CD4-positive, alpha-beta T cell treated with Interferon alpha-2 for 1 hour (primary cell): ENCODE measurements around the gene XXYLT1.
"Not testable (repeated sequence)": the region's sequence is repeated elsewhere in the genome, so short reads cannot be mapped to it uniquely, and the experiment has no call there.

Experiments
- DNase-seq, 2 donors: peaks; one replicate each; pipeline ENCODE4 v3.0.0-alpha.2; 2020 to 2022

XXYLT1 gene

DNA sequence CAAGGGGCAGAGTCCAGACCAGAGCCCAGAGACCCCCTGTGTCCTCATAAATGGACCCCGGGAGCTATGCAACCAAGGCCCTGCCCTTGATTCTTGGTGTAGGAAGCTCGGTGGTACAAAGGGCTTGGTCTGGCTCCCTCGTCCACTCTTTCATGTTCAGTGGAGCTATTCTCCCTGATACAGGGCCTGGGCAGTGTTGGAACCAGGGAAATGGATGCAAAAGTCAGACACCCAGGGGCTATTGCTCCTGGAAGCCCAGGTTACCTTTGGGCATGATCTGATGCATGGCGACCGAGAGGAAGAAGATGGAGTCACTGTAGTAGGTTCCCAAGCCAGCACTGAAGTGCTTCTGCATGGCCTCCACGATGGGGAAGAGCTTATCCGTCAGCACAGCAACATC lies 44.5 kb downstream of the XXYLT1 start:
- no peak for DNase-seq

- no peak for DNase-seq
These were observed 45.9 kb downstream of the XXYLT1 start for GRCh38 chr3:195224980-195225580.

DNA sequence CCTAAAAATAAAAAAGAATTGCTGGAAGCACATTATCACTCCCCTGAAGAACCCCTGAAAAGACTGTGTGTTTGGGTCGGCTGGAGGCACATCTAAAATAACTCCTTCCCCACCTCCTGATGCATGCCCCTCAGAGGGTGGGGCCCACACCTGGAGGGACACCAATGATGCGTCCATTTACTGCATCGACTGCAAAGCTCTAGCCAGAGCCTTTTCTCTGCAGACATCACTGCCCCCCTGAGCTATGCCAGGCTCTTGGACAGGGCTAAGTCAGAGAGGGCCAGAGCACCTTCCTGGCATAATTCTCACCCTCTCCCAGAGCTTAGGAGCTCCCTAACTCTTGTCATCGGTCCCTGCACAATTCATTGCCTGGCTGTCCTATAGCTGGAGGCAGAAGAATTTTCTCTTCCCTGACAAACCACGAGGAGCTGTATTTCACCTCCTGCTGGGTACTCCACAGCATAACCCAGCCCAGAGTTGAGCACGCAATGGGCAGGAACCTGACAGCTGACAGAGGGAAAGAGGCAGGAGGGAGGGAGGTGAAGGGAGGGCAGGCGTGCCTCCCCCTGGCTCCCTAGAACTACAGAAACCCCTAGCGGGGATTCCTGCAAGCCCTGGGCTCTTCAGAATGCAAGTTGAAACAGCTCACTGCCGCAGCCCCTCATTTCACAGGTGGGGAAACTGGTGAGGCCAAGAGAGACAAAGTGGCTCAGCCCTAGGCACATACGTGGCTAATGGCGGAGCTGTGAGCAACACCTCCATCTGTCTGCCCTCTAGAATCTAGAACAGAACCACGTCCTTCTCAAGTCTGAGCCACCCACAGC lies 46.6 kb downstream of the XXYLT1 start:
- DNase-seq = no peak

DNA sequence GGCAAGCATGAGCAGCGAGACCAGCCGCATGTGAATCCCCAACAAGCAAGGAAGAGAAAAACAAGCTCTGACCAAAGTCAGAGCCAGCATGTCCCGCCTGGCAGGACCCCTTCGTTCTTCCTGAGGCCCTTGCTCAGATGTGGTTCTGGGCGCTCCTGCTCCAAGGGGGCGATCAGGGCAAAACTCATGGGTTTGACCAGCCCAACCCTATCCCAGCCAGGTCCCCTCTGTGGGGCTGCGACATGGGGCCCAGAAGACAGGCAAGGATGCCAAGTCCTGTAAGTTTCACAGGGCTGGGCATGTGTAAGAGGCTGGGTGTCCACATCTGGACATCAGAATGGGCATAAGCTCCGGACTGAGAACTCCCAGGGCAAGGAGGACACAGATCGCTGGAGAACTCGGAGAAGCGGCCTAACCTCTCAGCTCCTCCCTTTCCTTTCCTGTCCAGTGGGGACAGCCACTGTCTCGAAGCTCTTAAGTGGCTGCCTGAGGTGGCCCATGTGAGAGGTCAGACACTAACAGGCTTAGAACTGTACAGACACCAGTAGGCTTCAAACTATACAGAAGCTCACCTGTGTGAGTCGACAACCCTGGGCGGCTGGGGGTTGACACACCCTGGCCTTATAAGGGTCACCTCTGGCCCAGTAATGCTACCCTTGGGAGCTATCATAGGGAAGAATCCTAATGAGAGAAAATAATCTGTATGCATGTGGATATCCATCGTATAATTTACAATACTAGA lies 48.9 kb downstream of the XXYLT1 start:
- DNase-seq = no peak

GRCh38 chr3:195221015-195221853 lies 49.7 kb downstream of the XXYLT1 start:
- DNase-seq = no peak

- no peak for DNase-seq
These were observed 51.4 kb downstream of the XXYLT1 start for GRCh38 chr3:195219351-195220230.

DNA sequence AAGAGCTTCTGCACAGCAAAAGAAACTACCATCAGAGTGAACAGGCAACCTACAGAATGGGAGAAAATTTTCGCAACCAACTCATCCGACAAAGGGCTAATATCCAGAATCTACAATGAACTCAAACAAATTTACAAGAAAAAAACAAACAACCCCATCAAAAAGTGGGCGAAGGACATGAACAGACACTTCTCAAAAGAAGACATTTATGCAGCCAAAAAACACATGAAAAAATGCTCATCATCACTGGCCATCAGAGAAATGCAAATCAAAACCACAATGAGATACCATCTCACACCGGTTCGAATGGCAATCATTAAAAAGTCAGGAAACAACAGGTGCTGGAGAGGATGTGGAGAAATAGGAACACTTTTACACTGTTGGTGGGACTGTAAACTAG lies 52.6 kb downstream of the XXYLT1 start:
- not testable (repeated sequence) for DNase-seq

DNA sequence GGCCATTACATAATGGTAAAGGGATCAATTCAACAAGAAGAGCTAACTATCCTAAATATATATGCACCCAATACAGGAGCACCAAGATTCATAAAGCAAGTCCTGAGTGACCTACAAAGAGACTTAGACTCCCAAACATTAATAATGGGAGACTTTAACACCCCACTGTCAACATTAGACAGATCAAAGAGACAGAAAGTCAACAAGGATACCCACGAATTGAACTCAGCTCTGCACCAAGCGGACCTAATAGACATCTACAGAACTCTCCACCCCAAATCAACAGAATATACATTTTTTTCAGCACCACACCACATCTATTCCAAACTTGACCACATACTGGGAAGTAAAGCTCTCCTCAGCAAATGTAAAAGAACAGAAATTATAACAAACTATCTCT lies 55.4 kb downstream of the XXYLT1 start:
- DNase-seq = not testable (repeated sequence)

DNA sequence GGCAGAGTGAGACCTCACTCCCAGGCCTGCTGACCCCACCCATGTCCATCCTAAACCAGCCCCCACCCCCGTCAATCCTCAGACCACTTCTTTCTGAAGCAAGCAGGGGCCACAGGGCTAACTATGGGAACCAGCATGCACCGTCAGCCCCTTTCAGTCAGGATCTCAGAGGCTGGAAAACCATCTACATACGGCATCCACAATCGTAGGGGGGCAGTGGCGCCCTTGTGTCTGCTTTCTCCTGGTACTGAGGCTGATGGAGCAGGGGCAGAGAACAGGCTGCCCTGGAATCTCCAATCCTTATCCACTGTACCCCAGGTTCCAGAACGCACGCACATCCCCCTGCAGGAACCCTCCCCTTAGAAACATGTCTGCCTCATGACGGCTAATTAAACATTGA lies 56.6 kb downstream of the XXYLT1 start:
- DNase-seq = no peak

- no peak for DNase-seq
These were observed 57.2 kb downstream of the XXYLT1 start for GRCh38 chr3:195213639-195214315.

GRCh38 chr3:195212749-195213375 lies 58.1 kb downstream of the XXYLT1 start:
- DNase-seq = no peak

DNA sequence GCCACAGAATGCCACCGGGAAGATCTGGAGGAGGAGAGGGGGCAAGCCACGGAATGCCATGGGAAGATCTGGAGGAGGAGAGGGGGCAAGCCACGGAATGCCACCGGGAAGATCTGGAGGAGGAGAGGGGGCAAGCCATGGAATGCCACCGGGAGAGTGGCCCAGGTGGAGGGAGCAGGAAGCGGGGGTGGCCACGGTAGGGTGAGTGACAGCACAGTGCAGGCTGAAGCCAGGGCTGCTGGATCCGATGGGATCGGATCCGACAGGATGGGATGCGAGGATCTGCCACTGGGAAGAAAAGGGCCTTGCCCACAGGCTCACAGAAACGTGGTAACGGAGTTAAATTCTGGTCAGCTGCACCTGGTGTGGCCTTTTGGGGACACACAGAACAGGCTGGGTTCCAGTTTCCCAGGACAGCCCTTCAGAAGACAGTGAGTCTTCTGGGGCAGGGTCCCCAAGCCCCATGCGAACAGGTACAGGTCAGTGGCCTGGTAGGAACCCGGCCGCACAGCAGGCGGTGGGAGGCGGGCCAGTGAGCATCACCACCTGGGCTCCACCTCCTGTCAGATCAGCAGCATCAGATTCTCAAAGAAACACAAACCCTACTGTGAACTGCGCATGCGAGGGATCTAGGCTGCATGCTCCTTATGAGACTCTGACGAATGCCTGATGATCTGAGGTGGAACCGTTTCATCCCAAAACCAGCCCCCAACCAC lies 58.8 kb downstream of the XXYLT1 start:
- DNase-seq = no peak

GRCh38 chr3:195210266-195210973 lies 60.5 kb downstream of the XXYLT1 start:
- no peak for DNase-seq

DNA sequence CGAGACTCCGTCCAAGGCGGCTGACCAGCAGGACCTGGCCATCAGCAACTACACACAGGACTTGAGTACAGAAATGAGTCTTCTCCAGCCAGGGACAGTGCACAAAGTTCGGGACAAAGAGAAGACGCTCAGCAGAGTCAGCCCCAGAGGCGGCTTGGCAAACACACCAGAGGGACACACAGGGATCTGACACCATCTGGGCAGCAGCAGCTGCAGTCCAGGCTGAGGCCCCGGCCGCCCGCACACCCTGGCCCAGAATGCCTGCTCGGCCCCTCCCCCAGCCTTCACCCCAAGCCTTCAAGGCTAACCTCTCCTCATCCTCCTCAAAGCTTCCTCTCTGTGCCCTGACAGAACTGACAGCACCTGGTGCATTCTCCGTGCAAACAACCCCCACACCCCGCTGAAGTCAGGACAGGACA lies 61.1 kb downstream of the XXYLT1 start:
- no peak for DNase-seq

- DNase-seq = no peak
These were observed 61.7 kb downstream of the XXYLT1 start for GRCh38 chr3:195209083-195209846.

DNA sequence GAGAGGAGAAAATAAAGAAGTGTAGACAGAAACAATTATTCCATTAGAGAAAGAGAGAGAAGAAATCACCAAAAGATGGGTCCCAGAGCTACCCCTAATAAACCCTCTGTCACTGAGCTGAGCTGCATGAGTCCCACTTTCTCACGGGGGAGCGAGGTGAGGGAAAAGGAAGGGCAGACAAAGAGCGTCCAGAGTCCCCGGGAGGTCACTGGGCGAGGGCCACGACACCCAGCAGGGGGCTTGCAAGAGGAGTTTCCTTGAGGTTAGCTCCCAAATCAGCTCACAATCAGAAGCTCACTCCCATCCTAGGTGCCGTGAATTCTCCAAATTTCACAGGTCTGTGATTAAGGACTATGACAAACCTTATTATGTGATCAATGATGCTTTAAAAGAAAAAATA lies 62.3 kb downstream of the XXYLT1 start:
- no peak for DNase-seq

DNA sequence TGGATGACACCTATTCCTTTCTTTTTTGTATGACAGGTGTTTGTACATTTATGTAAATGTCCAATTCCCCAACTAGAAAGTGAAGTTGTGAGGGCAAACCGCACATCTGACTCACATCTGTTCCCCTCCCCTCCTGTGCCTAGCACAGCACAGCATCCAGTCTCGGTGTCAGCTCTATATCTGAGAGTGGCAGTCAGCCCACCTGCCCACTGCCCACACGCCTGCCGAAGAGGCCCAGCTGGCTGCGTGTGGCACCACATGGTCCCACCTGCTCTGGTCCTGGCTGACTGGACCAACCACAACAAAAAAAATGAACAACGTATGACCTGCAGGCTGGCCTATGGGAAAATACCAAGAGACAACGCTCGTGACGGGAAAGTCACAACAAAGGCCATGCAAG lies 62.8 kb downstream of the XXYLT1 start:
- DNase-seq = no peak

DNA sequence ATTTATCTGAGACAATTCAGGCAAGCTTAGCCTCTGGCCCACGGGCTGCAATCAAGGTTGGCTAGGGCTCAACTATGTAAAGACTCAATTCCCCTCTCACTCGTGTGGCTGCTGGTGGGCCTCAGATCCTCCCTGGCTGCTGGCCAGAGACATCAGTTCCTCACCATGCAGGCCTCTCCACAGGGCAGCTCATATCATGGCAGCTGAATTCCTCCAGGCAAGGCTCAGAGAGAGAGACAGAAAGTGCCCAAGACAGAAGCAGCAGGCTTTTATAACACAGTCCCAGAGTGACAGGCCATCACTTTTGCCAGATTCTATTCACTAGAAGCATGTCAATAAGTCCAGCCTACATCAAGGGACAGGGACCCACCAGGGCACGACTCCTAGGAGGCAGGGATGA lies 63.2 kb downstream of the XXYLT1 start:
- no peak for DNase-seq

DNA sequence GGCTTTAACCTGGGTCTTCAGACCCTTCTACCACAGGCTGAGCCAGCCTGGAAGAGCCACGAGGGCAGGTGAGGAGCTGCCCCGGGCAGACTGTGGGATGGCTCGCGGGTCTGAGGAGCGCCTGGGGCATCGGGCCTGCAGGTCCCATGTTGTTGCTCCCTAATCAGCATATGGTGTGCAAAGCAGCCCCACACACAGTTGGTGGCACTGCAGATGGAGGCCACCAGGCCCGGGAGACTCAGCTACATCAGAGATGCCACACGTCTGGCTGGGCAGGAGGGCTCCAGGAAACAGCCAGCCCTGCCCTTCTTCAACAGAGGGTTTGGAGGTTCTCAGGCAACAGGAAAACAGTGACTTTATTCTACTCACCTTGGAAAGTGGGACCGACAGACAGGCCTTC lies 63.9 kb downstream of the XXYLT1 start:
- no peak for DNase-seq
